ENCODE data around the gene DRAM2.

DNA sequence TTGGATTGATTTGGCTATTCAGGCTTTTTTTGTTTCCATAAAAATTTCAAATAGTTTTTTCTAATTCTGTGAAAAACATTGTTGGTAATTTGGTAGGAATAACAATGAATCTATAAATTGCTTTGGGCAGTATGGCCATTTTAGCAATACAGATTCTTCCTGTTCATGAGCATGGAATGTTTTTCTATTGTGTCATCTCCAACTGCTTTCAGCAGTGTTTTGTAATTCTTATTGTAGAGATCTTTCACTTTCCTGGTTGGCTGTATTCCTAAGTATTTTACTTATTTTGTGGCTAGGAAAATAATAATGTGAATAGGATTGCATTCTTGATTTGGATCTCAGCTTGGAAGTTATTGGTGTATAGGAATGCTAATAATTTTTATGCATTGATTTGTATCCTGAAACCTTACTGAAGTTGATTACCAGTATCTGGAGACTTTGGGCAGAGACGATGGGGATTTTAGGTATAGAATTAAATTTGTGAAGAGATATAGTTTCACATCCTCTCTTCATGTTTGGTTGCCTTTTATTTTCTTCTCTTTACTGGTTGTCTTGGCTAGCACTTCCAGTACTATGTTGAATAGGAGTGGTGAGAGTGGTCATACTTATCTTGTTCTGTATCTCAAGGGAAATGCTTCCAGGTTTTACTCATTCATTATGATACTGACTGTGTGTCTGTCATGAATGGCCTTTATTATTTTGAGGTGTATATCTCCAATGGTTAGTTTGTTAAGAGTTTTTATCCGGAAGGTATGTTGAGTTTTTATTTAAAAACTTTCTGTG, 57.3 kb downstream of the DRAM2 start:
- TF ChIP-seq, protein P1, sequence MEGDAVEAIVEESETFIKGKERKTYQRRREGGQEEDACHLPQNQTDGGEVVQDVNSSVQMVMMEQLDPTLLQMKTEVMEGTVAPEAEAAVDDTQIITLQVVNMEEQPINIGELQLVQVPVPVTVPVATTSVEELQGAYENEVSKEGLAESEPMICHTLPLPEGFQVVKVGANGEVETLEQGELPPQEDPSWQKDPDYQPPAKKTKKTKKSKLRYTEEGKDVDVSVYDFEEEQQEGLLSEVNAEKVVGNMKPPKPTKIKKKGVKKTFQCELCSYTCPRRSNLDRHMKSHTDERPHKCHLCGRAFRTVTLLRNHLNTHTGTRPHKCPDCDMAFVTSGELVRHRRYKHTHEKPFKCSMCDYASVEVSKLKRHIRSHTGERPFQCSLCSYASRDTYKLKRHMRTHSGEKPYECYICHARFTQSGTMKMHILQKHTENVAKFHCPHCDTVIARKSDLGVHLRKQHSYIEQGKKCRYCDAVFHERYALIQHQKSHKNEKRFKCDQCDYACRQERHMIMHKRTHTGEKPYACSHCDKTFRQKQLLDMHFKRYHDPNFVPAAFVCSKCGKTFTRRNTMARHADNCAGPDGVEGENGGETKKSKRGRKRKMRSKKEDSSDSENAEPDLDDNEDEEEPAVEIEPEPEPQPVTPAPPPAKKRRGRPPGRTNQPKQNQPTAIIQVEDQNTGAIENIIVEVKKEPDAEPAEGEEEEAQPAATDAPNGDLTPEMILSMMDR (IDR thresholded peaks at IDR 0.05) = no peak
- no peak for TF ChIP-seq POLR2A (IDR thresholded peaks at IDR 0.05)
